GM21619 (cell line): ENCODE data around the gene TRIM73.
"Not testable (repeated sequence)": the region's sequence is repeated elsewhere in the genome, so short reads cannot be mapped to it uniquely, and the experiment has no call there.

ENCODE experiments used
- ATAC-seq: cut with Tn5 transposase; IDR thresholded peaks from one replicate; pipeline ENCODE4 v1.9.1; 2021; ENCODE audit not compliant: unreplicated experiment

The TRIM73 gene

DNA sequence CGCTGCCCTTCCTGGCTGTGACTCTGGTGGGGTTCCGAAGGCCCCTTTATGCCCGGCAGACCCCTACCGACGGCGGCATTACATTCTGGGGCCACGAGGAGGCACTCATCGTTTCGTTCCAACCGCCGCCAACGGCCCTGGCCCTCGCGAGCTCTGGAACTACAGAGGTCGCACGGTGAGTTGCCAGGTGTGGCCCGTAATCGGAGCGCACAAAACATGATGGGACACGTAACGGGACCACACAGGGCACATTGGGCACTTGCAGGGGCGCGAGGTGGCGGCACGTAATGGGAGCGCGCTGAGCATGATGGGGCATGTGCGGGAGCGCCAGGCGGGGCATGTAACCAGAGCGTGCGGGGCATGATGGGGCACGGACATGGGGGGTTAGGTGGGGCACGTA, at the start of gene TRIM73:
Gene TRIM73 (plus strand): TSS at position 301 of the 400 bp plus-strand sequence. CDS start 3,305 bp downstream, outside the sequence.
- not testable (repeated sequence) for ATAC-seq

DNA sequence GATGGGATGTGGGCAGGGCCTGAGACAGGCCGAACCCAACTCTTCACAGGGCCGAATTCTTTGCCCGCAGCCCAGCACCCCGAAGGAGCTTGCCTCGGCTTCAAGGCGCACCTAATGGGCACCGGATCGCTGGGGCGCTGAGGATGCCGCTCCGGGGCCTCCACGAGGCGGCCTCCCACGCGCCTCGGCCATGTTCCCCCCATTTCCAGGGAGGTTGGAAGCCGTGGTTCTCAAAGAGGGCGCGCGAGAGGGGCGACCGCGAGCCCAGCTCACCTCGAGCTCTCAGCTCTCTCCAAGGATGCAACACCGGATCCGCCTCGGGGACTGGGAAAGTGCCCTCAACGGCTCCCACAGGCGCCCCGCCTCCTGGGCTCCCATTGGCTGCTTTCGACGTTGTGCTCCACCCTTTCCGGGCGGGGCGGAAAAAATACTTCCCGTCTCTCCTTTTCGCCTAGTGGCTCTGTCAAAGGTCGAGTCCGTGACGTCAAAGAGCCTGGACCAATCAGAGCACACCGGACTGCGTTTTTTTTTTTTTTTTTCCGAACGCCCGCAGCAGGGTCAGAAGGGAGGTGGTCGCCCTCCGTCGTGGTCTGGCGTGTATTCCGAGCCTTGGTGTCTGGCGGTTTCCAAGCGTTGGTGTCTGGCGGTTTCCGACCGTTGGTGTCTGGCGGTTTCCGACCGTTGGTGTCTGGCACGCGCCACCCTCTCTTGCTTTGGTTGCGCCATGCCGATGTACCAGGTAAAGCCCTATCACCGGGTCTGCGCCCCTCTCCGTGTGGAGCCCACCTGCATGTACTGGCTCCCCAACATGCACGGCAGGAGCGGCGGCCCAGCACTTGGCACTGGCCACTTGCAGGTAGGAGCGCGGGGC, 36.5 kb upstream of the TRIM73 start:
- ATAC-seq = peak; percentile 76

DNA sequence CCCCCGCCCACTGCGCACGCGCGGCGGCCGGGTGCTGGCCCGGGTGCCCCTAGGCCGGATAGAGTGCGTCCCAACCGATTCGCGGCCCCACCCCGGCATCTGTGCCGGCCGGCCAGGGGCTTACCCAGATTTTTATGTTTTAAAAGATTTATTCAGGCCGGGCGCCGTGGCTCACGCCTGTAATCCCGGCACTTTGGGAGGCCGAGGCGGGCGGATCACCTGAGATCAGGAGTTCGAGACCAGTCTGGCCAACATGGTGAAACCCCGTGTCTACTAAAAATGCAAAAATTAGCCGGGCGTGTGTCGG, 35.9 kb upstream of the TRIM73 start:
- peak; percentile 47 for ATAC-seq

DNA sequence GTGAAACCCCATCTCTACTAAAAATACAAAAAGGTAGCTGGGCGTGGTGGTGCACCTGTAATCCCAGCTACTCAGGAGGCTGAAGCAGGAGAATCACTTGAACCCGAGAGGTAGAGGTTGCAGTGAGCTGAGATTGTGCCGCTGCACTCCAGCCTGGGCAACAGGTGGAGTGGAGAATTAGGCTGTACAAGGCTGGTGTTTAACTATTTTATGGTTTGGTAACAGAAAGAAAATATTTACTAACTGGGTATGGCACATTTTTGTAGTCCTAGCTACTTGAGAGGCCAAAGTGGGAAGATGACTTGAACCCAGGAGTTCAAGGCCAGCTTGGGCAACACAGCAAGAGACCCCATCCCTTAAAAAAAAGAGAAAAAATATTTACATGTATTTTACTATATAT, 31.4 kb upstream of the TRIM73 start:
- not testable (repeated sequence) for ATAC-seq

DNA sequence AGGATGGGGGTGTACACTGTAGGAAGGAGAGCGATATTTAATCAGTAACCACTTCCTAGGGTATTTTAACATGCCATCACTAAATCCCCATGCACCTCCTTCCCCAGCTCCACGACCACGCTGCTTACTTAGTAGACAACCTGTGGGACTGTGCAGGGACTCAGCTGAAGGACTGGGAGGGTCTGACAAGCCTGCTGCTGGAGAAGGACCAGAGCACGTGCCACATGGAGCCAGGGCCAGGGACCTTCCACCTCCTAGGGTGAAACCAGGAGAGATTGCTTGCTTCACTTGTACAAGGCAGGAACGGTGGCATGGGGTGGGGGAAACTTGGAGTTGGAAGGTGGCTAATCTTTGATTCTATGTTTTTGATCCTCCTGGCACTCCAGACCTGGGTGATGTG, 28.8 kb upstream of the TRIM73 start:
- not testable (repeated sequence) for ATAC-seq

DNA sequence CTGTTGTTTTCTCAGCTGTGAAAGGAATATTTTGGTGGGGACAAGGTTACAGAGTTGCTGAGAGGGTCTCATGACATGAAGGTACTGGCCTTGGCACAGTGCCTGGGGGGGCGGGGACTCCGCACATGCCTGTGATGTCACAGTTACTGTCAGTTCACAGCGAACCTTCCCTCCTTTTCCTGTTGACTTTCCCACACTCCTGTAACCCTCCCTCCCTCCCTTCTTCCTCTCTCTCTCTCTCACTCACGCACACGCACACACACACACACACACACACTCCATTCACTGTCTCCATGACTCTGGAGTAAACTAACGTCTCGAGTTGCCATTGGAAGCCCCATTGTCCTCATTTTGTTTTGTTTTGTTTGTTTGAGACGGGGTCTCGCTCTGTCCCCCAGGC, 28.1 kb upstream of the TRIM73 start:
- ATAC-seq = not testable (repeated sequence)

DNA sequence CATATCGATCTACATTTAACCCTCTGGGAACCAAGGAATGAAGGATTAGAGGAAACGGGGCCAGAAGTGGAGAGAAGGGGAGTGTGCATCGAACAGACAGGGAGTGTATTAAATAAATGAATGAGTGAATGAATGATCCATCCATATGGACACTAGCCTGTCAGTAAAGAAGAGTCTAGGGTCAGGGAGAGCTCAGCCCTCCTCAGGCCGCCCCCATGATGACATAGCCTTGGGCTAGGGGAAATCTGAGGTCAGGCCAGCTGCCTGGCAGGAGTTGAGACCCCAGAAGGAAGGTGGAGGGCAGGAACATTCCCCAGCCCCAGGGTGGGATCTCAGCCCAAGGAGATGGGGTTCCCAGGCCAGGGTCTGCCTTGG, 21.3 kb upstream of the TRIM73 start:
- ATAC-seq = not testable (repeated sequence)

DNA sequence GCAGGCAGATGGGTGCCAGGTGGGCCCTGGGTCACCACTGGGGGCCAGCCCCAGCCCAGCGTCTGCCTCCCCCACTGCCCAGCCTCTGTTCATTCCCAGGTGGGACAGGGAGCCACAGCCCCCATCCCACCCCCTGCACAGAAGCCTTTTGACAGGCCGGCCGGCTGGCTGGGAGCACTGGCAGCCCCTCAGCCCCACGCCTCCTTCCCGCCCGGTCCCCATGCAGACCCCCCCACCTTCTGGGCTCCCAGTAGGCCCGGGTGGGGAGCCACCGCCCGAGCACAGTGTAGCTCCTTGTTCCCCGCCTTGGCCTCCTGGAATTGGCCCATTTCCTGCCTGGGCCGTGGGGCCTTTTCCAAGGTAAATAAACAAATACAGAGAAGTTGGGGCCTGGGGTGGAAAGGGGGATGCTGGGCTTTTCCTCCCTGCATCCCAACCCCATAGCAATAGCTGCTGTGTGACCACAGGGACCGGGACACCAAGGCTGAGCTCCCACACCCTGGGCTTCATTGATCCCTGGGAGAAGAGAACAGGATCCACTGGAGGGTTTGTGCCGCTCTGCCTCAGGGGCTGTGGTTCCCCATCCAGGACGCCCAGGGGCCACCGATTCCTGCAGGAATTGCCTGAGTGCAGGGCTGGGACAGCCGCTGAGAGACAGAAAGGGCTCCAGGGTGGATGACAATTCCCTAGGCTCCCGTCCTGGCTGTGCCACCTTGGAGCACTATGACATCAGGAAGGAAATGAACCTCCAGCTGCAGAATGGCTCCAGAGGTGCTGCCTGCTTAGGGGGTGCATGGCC, 20.7 kb upstream of the TRIM73 start:
- not testable (repeated sequence) for ATAC-seq

DNA sequence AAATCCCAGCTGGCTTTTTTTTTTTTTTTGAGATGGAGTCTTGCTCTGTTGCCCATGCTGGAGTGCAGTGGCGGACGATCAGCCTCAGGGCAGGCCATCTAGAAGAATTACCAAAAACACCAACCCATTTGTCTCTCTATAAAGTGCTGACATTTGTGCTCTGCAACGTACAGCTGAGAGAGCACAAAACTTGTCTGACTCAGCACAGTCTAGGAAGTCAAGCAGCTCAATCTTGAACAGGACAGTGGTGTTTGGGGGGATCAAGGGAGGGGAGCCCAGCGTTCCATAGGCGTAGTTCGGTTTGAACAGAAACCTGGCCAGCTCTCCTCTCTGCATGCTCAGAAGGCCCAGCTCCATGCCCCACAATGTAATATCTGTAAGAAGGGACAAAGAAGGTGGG, 2.2 kb upstream of the TRIM73 start:
- ATAC-seq = not testable (repeated sequence)

DNA sequence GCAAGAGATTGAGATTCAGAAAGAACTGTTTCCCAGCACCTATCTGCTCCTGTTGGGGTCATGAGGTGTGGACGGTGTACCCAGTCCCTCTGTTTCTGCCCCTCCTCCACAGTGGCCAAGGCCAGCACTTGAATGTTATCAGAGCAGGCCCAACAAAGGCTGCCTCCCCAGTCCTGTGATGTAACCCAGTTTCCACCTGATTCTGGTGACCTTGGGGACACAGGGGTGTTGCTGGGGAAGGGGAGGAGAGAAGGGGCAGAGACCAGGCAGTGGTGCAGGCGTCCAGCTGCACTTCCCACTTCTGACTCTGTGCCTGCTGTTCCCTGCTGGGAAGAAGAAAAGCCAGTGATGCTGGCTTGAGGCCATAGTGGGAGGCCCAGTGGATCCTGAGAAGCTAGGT, 2.4 kb downstream of the TRIM73 start:
- ATAC-seq = not testable (repeated sequence)

DNA sequence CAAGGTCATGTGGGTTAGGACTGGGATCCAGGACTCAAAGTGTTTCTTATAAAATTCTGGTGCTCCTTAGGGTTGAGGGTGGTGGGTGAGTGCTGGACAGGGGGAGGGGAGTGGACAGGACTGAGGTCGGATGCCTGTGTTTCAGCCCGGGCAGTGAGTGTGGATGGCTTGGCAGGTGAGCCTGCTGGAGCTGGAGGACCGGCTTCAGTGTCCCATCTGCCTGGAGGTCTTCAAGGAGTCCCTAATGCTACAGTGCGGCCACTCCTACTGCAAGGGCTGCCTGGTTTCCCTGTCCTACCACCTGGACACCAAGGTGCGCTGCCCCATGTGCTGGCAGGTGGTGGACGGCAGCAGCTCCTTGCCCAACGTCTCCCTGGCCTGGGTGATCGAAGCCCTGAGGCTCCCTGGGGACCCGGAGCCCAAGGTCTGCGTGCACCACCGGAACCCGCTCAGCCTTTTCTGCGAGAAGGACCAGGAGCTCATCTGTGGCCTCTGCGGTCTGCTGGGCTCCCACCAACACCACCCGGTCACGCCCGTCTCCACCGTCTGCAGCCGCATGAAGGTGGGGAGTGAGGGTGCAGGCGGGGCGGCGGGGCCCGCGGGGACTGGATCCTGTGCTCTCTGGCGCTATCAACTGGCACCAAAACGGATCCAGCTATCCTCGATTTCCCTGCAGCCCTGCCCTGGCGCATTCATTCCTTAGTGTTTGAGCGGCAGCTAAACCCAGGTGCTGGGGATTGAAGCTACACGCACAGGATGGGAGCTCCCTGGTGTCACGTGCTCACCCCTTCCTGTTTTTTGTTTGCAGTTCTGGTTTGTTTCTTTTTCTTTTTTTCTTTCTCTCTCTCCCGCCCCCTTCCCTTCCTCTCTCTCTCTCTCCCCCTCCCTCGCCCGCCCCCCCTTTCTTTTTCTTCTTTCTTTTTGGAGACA, 3.6 kb downstream of the TRIM73 start:
- not testable (repeated sequence) for ATAC-seq

DNA sequence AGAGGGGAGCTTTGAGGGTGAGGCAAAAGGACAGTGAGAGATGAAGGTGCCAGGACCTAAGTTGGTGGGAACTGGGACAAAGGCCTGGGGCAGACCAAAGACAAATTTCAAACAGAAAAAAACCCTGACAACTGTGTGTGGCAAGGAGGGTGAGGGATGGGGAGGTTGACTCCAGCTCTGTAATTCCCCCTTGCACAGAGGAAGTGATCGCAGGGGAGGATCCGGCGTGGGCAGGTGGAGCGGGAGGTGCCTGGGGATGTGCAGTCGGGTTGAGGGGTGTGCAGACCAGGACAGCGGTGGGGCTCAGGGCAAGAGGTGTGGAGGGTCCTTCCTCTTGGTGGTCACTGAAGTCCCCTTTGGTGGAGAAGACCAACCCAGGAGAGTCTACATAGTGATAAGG, 5.1 kb downstream of the TRIM73 start:
- not testable (repeated sequence) for ATAC-seq

DNA sequence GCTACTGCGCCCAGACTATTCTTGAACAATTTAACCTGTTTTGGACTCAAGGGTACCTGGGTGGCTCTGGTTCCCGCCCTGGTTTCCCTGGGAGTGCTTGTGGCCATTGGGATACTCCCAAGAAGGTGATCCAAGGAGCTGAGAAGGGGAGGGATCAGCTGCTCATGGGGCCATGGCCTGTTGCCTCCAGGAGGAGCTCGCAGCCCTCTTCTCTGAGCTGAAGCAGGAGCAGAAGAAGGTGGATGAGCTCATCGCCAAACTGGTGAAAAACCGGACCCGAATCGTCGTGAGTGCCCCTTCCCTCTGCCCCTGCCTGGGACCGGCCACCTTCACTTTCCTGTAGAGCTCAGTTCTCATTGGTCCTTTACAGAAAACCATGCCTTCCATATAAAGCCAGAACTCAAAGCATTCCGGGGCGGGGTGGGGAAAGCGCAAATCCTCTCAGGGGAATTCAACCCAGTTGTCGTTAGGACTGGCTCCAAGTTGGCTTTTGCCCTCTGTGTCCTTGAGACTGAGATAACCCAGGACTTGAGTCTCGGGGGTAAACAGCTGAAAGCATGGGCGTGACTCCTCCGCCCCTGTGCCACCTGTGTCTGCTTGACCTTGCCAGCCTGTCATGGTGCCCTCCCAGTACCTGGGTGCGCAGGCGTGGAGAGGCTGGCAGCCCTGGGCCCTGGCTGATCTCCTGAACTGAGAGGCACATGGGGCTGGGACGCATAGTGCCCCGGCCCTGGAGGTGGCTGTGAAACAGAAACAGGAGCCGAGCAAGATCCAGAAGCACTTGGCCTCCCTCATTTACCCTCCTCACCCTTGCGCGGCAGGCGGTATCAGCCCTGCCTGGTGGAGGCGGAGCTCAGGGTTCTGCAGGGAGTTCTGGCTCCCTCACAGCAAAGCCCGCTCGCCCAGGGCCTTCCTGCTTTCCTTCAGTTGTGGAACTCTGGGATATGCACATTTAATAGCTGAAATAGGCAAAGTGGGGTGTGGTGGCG, 8.3 kb downstream of the TRIM73 start:
- not testable (repeated sequence) for ATAC-seq

DNA sequence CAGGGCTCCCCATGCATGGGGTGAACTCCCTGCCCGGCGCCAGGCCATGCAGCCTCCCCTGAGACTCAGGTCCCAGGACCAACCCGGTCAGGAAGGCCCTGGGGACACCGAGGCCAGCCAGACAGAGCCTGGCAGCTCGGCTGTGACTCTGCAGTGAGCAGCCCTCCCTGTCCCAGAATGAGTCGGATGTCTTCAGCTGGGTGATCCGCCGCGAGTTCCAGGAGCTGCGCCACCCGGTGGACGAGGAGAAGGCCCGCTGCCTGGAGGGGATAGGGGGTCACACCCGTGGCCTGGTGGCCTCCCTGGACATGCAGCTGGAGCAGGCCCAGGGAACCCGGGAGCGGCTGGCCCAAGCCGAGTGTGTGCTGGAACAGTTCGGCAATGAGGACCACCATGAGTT, 9.2 kb downstream of the TRIM73 start:
- not testable (repeated sequence) for ATAC-seq

DNA sequence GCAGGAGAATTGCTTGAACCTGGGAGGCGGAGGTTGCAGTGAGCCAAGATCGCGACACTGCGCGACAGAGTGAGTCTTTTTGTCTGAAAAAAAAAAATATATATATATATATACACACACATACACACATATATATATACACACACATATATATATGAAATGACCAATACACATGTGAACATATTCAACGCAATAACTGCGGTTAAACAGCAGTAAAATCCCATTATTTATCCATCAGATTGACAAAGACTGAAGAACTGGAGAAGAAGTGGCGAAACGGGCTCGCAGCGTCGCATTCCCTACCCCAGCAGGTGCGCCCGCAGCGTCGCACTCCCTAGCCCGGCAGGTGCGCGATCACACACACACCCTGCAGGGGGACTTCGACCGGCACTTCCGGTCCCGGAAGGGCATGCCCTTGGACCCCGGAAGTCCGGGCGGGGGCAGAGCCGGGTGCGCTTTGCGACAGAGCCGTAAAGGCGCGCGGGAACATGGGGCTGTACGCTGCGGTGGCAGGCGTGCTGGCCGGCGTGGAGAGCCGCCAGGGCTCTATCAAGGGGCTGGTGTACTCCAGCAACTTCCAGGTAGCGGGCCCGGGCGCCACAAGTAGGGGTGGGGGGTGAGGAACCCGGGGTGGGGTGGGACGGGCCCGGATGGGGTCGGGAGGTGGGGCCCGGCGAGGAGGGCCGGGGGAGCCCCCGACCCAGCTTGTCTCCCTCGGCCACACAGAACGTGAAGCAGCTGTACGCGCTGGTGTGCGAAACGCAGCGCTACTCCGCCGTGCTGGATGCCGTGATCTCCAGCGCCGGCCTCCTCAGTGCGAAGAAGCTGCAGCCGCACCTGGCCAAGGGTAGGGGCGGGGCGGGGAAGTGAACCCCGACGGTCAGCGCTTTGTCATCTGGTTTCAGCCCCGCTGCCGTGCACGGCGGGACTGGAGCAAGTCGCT, 14.7 kb downstream of the TRIM73 start:
- peak; percentile 87 for ATAC-seq

DNA sequence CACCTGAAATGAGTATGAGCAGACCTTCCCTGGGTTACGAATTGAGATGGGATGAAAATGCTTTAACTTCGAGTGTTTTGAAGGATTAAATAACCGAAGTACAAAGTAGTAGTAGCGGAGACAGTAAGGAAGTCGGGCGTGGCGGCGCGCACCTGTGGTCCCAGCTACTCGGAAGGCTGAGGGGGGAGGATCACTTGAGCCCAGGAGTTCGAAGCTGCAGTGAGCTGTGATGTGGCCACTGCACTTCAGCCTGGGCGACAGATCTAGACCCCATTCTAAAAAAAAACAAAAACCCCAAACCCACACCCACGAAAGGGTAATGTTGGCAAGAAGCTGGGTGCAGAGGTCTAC, 15.4 kb downstream of the TRIM73 start:
- ATAC-seq = not testable (repeated sequence)

DNA sequence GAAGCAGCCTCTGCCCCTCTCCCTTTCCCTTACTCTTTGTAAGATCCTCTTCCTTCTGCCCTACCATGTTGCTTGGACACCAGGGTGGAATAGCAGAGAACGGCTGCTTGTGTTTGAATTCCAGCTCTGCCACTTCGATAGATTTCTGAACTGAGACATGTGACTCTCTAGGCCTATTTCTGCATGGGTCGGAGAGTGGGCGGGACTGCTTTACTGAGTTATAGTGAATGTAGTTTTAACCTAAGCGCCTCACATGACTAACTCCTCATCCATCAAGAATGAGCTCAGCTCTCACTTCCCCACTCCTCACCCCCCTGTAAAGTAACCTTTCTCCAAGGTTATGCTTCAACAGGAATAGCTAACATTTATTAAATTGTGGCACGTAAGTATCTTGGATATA, 18.8 kb downstream of the TRIM73 start:
- not testable (repeated sequence) for ATAC-seq

DNA sequence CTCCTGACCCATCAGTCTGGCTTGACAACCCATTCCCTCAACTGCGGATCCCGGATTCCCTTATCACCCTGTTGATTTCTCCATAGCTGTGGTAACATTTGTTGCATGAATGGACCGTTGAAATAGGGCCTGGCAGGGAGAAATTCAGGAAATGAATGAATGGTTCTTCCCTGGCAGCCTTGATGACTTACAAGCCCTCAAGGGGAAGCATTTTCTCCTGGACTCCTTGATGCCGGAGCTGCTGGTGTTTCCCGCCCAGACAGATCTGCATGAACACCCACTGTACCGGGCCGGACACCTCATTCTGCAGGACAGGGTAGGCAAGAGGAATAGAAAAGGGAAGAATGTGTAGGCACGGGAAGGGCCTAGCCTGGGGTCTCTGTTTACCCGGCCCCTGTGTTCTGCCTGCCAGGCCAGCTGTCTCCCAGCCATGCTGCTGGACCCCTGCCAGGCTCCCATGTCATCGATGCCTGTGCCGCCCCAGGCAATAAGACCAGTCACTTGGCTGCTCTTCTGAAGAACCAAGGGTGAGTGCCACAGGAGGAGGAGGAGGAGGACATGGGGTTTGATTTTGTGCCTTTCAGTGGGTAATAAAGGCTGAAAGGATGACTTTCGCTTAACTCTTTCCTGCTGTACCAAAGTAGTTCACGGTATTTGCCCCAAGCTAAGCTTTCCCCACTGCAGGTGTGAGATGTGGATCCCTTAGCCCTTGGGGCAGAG, 19.4 kb downstream of the TRIM73 start:
- not testable (repeated sequence) for ATAC-seq
